ENCODE measurements around the gene SLC30A9.

DNA sequence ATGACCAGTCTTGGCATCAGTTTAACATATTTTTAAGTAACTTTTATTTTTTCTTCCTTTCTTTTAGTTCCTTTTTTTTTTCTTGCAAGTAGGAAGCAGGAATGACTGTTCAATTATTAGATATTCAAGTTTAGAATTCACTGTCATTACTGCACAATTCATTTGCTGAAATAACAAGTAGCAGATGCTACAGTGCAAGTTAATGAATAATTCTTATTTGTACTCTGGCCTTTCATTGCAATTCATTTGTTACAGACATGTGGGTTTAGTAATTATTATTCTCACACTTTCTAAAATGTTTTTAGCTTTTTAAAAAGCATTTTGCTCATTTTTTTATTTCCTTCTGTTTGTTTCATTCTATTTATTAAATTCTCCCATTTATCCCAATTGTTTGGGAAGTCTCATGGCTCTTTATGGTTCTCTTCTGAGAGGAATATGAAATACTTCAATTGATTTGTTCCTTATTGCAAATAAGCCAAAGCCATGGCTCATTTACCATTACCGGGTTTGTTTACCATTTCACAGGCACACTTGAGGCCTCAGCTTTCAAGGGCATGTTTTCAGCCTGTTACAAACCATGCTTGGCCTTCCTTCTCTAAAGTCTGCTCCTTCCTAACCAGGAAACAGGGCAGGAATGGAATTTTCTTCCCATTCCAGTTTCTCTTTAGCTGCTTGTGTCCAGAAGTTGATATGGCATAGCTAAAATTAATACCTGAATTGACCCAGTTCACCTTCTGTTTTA, 13.4 kb upstream of the SLC30A9 start:
- TF ChIP-seq EZH2 (IDR thresholded peaks at IDR 0.05; ENCODE audit: insufficient read depth, low read length), result no peak
- TF ChIP-seq, protein P1, sequence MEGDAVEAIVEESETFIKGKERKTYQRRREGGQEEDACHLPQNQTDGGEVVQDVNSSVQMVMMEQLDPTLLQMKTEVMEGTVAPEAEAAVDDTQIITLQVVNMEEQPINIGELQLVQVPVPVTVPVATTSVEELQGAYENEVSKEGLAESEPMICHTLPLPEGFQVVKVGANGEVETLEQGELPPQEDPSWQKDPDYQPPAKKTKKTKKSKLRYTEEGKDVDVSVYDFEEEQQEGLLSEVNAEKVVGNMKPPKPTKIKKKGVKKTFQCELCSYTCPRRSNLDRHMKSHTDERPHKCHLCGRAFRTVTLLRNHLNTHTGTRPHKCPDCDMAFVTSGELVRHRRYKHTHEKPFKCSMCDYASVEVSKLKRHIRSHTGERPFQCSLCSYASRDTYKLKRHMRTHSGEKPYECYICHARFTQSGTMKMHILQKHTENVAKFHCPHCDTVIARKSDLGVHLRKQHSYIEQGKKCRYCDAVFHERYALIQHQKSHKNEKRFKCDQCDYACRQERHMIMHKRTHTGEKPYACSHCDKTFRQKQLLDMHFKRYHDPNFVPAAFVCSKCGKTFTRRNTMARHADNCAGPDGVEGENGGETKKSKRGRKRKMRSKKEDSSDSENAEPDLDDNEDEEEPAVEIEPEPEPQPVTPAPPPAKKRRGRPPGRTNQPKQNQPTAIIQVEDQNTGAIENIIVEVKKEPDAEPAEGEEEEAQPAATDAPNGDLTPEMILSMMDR (IDR thresholded peaks at IDR 0.05; ENCODE audit: insufficient read depth, low read depth, low read length), result no peak
